Measurements from ENCODE around the gene KCNIP4. TPM values are rescaled to one million over a fixed set of nuclear protein-coding genes. Genes with fewer than 3 reads are reported as not detected.

Gene KCNIP4
- total and polyA plus RNA-seq, 2 donors (not counting 1 experiment from before 2014, with no cell fraction given): not detected

- Histone ChIP-seq H3K27me3 (replicated peaks in 1 of 4; ENCODE audit: control extremely low read depth in 1 of 4, control insufficient read depth in 3 of 4, insufficient read depth in 4 of 4, low read length in 3 of 4) (no peaks in the 10 kb centered on the region), H3K36me3 (replicated peaks in 1 of 2; ENCODE audit: control extremely low read depth in 1 of 2, control insufficient read depth in 1 of 2, extremely low read depth in 1 of 2, insufficient read depth in 2 of 2, low read length in 1 of 2) (no peaks in the 10 kb centered on the region), H3K79me2 (ENCODE audit: control insufficient read depth, insufficient read depth, low read length) (no peaks in the 10 kb centered on the region), H3K4me3 (ENCODE audit: control extremely low read depth in 1 of 5, extremely low read depth in 1 of 5, insufficient read depth in 1 of 5, low read depth in 2 of 5, low read length in 4 of 5) (no peak overlapping the region), H3K27ac (ENCODE audit: low read length in 2 of 2) (no peak overlapping the region), H4K20me1 (ENCODE audit: control insufficient read depth, insufficient read depth, low read length, poor library complexity, severe bottlenecking) (no peaks in the 10 kb centered on the region), H3K9me3 (ENCODE audit: control extremely low read depth in 1 of 3, control insufficient read depth in 2 of 3, insufficient read depth in 1 of 3, low read length in 2 of 3) (no peaks in the 10 kb centered on the region), H3K4me1 (ENCODE audit: control insufficient read depth in 2 of 2, insufficient read depth in 2 of 2, low read length in 2 of 2) (no peaks in the 10 kb centered on the region), H3K4me2 (replicated peaks; ENCODE audit: low read depth, low read length, poor library complexity, severe bottlenecking) (no peak overlapping the region), H3K9ac (ENCODE audit: low read length) (no peak overlapping the region), H2AFZ (ENCODE audit: insufficient read depth, low read depth, low read length, poor library complexity, severe bottlenecking) (no peak overlapping the region)
- H3K27ac Mint-ChIP-seq: no peak overlapping the region
- TF ChIP-seq, protein P1, sequence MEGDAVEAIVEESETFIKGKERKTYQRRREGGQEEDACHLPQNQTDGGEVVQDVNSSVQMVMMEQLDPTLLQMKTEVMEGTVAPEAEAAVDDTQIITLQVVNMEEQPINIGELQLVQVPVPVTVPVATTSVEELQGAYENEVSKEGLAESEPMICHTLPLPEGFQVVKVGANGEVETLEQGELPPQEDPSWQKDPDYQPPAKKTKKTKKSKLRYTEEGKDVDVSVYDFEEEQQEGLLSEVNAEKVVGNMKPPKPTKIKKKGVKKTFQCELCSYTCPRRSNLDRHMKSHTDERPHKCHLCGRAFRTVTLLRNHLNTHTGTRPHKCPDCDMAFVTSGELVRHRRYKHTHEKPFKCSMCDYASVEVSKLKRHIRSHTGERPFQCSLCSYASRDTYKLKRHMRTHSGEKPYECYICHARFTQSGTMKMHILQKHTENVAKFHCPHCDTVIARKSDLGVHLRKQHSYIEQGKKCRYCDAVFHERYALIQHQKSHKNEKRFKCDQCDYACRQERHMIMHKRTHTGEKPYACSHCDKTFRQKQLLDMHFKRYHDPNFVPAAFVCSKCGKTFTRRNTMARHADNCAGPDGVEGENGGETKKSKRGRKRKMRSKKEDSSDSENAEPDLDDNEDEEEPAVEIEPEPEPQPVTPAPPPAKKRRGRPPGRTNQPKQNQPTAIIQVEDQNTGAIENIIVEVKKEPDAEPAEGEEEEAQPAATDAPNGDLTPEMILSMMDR (IDR thresholded peaks at IDR 0.05): no peak
- no peak for TF ChIP-seq EZH2 (IDR thresholded peaks at IDR 0.05; ENCODE audit: borderline replicate concordance, insufficient read depth, low read depth, low read length, poor library complexity, severe bottlenecking)
- DNase-seq: no peak
- ChIA-PET CTCF (no interaction called here), POLR2A (no interaction called here)
- H3K4me1 Mint-ChIP-seq: no peaks in the 10 kb centered on the region
- H3K27me3 Mint-ChIP-seq: no peaks in the 10 kb centered on the region
- no peak overlapping the region for H3K4me3 Mint-ChIP-seq
- peaks cover 5% of the 10 kb centered on the region for H3K9me3 Mint-ChIP-seq (ENCODE audit: insufficient read depth)
- ATAC-seq (ENCODE audit: low read depth): no peak
- intact Hi-C loops (cut with micrococcal nuclease): no loop called here
- no CpG with 5 or more reads among the region's 3 CpGs for WGBS (ENCODE audit: insufficient coverage)
These were observed 295.9 kb downstream of the KCNIP4 start for GRCh38 chr4:21652508-21653231.

DNA sequence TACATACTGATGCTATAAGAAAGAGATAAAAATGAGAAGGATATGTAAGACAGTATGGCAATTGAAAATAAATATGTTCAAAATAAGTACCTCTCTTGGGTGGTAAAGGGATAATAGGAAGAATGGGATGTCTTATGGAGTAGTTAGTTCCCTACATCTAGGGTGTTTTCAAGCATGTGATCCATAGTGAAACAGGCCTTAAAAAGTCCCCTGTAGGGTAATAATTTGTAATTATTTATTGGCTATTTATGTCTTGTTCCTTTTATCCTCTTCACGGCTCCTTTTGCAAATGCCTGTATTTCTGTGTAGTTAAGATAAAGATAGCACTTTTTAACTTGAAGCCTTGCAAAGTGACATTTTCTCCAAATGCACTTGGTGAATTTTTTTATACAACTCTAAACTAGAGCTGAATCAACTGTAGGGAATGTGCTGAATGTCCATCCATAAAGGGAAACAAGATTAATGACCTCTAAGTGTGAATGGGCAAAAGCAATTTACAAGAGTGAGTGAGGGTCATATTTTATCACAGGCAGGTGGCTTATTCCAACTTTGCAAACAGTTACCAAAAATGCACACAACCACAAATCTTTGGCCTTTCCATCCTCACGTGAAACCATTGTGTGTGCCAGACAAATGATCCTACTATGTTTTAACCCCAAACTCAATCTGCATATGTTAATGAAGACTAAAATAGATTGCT lies 299.0 kb downstream of the KCNIP4 start:
- Histone ChIP-seq H3K9ac (ENCODE audit: low read length) (no peak overlapping the region), H4K20me1 (ENCODE audit: control insufficient read depth, insufficient read depth, low read length, poor library complexity, severe bottlenecking) (no peaks in the 10 kb centered on the region), H3K36me3 (replicated peaks in 1 of 2; ENCODE audit: control extremely low read depth in 1 of 2, control insufficient read depth in 1 of 2, extremely low read depth in 1 of 2, insufficient read depth in 2 of 2, low read length in 1 of 2) (no peaks in the 10 kb centered on the region), H3K4me2 (replicated peaks; ENCODE audit: low read depth, low read length, poor library complexity, severe bottlenecking) (no peak overlapping the region), H3K27ac (ENCODE audit: low read length in 2 of 2) (no peak overlapping the region), H3K9me3 (ENCODE audit: control extremely low read depth in 1 of 3, control insufficient read depth in 2 of 3, insufficient read depth in 1 of 3, low read length in 2 of 3) (no peaks in the 10 kb centered on the region), H3K27me3 (replicated peaks in 1 of 4; ENCODE audit: control extremely low read depth in 1 of 4, control insufficient read depth in 3 of 4, insufficient read depth in 4 of 4, low read length in 3 of 4) (no peaks in the 10 kb centered on the region), H3K79me2 (ENCODE audit: control insufficient read depth, insufficient read depth, low read length) (no peaks in the 10 kb centered on the region), H3K4me1 (ENCODE audit: control insufficient read depth in 2 of 2, insufficient read depth in 2 of 2, low read length in 2 of 2) (no peaks in the 10 kb centered on the region), H3K4me3 (ENCODE audit: control extremely low read depth in 1 of 5, extremely low read depth in 1 of 5, insufficient read depth in 1 of 5, low read depth in 2 of 5, low read length in 4 of 5) (no peak overlapping the region), H2AFZ (ENCODE audit: insufficient read depth, low read depth, low read length, poor library complexity, severe bottlenecking) (no peak overlapping the region)
- POLR2A ChIA-PET: no interaction called here
- TF ChIP-seq, protein P1 (IDR thresholded peaks at IDR 0.05): no peak
- TF ChIP-seq EZH2 (IDR thresholded peaks at IDR 0.05; ENCODE audit: borderline replicate concordance, insufficient read depth, low read depth, low read length, poor library complexity, severe bottlenecking): no peak
- ATAC-seq (ENCODE audit: low read depth): no peak
- CTCF ChIA-PET: no interaction called here
- Mint-ChIP-seq H3K27ac (no peak overlapping the region), H3K9me3 (ENCODE audit: insufficient read depth) (peaks cover 7% of the 10 kb centered on the region), H3K27me3 (no peaks in the 10 kb centered on the region), H3K4me1 (no peaks in the 10 kb centered on the region), H3K4me3 (no peak overlapping the region)
- intact Hi-C loops (cut with micrococcal nuclease): no loop called here
- WGBS (ENCODE audit: insufficient coverage): no CpG with 5 or more reads among the region's 2 CpGs
- DNase-seq: no peak
